Ovary (tissue), 3 donors: Measurements from ENCODE around the gene PDP2.

ENCODE experiments used
- CTCF ChIP-seq, 3 donors: fragments of 450-650 bp in 2 of 3; fragments of 200-600 bp in 1 of 3; IDR thresholded peaks; one replicate each; pipeline versions ENCODE4 v1.5.1 to v1.8.0; 2016 to 2022; ENCODE audit warnings: antibody characterized with exemption in 3 of 3, mild to moderate bottlenecking in 1 of 3
- POLR2A ChIP-seq: fragments of 450-650 bp; IDR thresholded peaks from one replicate; pipeline ENCODE4 v1.6.1; 2017; ENCODE audit warnings: antibody characterized with exemption, mild to moderate bottlenecking, moderate library complexity
- donor health status: DM: no; HTN: no; CAD: no.

- no peak for TF ChIP-seq CTCF (IDR thresholded peaks at IDR 0.05)
- TF ChIP-seq POLR2A: no peak
Measured at GRCh38 chr16:66915041-66915440, 34.7 kb downstream of the PDP2 start.
